Gastroesophageal sphincter (tissue), 3 donors: ENCODE results near the gene NARF.

Experiments
- CTCF ChIP-seq, 4 experiments: fragments of 200-600 bp in 2 of 4; fragments of 450-650 bp in 2 of 4; sonication (generic) in 1 of 4; IDR thresholded peaks; one replicate each; pipeline ENCODE4 v1.5.1; 2017 to 2019; ENCODE audit warnings: antibody characterized with exemption in 4 of 4, mild to moderate bottlenecking in 2 of 4, moderate library complexity in 2 of 4
- POLR2A ChIP-seq, 2 donors: fragments of 450-650 bp; IDR thresholded peaks; one replicate each; pipeline ENCODE4 v1.6.1; 2017; ENCODE audit warnings: antibody characterized with exemption in 2 of 2, mild to moderate bottlenecking in 2 of 2, moderate library complexity in 1 of 2
- POLR2AphosphoS5 ChIP-seq: sonication (generic); formaldehyde crosslinking; IDR thresholded peaks from one replicate; pipeline ENCODE4 v1.6.1; 2017; ENCODE audit warnings: antibody characterized with exemption

GRCh38 chr17:82433560-82434215 is 24.9 kb upstream of the NARF start:
- TF ChIP-seq CTCF (IDR thresholded peaks at IDR 0.05) = no peak
- TF ChIP-seq POLR2A (IDR thresholded peaks at IDR 0.05) = no peak
- no peak for TF ChIP-seq POLR2AphosphoS5
